Neutrophil (primary cell): Measurements from ENCODE around the gene GPN1.

Experiments
- H3K27ac ChIP-seq: fragments of 200-600 bp; sonication (generic); 2 replicates; pipeline ENCODE4 v1.5.1; 2016; ENCODE audit warnings: mild to moderate bottlenecking, moderate library complexity
- H3K27me3 ChIP-seq: fragments of 200-600 bp; sonication (generic); 2 replicates; pipeline ENCODE4 v1.6.0; 2016; ENCODE audit warnings: mild to moderate bottlenecking
- H3K36me3 ChIP-seq: fragments of 200-600 bp; sonication (generic); 2 replicates; pipeline ENCODE4 v1.5.1; 2017
- H3K4me1 ChIP-seq, 2 experiments: fragments of 200-600 bp in 1 of 2; sonication (generic) in 1 of 2; 1 replicate in 1 of 2; 2 replicates in 1 of 2; pipeline versions ENCODE4 v1.5.1 to v1.6.1; 2013 to 2016; ENCODE audit warnings: low read depth in 1 of 2, low read length in 1 of 2, mild to moderate bottlenecking in 1 of 2, moderate library complexity in 1 of 2; ENCODE audit not compliant: control insufficient read depth in 1 of 2, insufficient read depth in 1 of 2
- H3K4me3 ChIP-seq, 2 experiments: fragments of 200-600 bp in 1 of 2; sonication (generic) in 1 of 2; 1 replicate in 1 of 2; 2 replicates in 1 of 2; pipeline ENCODE4 v1.5.1; 2013 to 2016; ENCODE audit warnings: low read depth in 1 of 2, low read length in 1 of 2, mild to moderate bottlenecking in 1 of 2, moderate library complexity in 1 of 2
- H3K9me3 ChIP-seq: fragments of 200-600 bp; sonication (generic); 2 replicates; pipeline ENCODE4 v1.5.1; 2016
- TF ChIP-seq, protein P1 (sequence below): fragments of 200-600 bp; sonication (generic); IDR thresholded peaks from 2 replicates; pipeline ENCODE4 v1.5.1; 2016; ENCODE audit warnings: antibody characterized with exemption

GPN1 gene

DNA sequence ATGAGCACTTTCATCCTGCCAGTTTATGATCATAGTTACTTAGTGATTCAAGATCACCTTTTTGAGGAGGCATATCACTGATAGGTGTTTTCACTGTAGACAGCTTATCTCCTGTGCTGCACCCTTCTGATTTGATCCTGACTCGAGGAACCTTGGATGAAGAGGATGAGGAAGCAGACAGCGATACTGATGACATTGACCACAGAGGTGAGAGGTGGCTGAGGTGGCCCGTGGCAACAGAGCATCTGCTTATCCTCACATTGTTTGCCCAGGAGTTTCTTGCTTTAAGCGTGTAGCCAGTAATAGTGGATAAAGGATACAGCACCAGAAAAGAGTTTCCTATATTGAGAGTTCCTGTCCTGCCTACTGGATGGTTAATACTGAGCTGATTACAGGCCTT lies 18.9 kb downstream of the GPN1 start:
- Histone ChIP-seq H3K4me1 (no peaks in the 10 kb centered on the region), H3K36me3 (peaks cover 68% of the 10 kb centered on the region), H3K4me3 (no peak overlapping the region), H3K27ac (no peak overlapping the region), H3K9me3 (no peaks in the 10 kb centered on the region), H3K27me3 (no peaks in the 10 kb centered on the region)
- TF ChIP-seq, protein P1, sequence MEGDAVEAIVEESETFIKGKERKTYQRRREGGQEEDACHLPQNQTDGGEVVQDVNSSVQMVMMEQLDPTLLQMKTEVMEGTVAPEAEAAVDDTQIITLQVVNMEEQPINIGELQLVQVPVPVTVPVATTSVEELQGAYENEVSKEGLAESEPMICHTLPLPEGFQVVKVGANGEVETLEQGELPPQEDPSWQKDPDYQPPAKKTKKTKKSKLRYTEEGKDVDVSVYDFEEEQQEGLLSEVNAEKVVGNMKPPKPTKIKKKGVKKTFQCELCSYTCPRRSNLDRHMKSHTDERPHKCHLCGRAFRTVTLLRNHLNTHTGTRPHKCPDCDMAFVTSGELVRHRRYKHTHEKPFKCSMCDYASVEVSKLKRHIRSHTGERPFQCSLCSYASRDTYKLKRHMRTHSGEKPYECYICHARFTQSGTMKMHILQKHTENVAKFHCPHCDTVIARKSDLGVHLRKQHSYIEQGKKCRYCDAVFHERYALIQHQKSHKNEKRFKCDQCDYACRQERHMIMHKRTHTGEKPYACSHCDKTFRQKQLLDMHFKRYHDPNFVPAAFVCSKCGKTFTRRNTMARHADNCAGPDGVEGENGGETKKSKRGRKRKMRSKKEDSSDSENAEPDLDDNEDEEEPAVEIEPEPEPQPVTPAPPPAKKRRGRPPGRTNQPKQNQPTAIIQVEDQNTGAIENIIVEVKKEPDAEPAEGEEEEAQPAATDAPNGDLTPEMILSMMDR: no peak

DNA sequence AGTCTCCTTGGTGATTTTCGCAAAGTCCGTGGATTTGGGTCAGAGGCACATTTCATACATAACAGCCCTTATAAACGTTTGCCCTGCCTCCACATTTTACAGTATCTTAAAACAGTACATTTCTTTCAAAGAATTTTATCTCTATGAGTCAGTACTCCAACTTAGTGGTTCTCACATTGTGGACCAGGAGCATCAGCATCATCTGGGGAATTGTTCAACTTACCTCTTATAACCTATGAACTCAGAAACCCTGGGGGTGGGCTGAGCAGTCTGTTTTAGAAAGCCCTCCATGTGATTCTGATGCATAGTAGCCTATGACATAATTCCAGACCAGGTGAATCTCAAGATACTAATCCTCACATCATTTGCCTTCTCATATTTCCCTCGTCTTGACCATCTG lies 22.2 kb downstream of the GPN1 start:
- Histone ChIP-seq H3K4me1 (no peaks in the 10 kb centered on the region), H3K27ac (no peak overlapping the region), H3K9me3 (no peaks in the 10 kb centered on the region), H3K4me3 (no peak overlapping the region), H3K27me3 (no peaks in the 10 kb centered on the region), H3K36me3 (peaks cover 84% of the 10 kb centered on the region)
- TF ChIP-seq, protein P1: no peak

DNA sequence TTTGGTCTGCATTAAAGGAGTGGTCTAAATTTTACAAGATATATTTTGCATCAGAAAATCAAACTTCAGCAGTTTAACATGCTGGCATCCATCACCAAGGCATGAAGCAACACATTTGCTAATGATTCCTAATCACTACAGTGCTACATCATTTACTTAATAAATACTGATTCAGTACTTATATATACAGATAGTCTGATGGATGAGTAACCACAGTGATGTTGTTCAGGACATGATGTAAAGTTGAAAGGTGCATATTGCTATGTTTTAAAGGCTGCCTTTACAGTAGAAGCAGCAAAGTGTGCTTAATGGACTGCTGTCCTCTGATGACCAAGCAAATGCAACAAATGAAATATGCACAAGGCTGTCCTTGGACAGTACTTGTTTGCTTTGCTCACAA lies 23.5 kb downstream of the GPN1 start:
- Histone ChIP-seq H3K9me3 (no peaks in the 10 kb centered on the region), H3K4me3 (no peak overlapping the region), H3K4me1 (no peaks in the 10 kb centered on the region), H3K27me3 (no peaks in the 10 kb centered on the region), H3K27ac (no peak overlapping the region), H3K36me3 (peaks cover 97% of the 10 kb centered on the region)
- TF ChIP-seq, protein P1: no peak

DNA sequence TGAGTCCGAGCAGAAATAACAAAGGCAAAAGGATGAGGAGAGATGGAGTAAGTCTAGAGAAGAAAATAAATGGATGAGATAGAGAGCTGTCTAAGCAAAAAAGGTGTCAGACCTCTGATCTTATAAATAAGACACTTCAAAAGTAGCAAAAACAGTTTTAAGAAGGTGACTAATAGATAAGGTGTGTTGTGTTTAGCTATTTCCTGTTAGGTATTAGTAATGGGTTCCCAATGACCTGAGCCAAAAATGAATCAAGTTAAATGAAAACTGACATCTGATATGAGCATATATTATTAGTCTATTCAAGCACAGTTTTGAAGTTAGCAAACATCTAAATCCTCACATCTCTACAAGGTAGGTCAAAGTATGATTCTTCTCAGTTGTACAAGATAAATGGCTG lies 23.9 kb downstream of the GPN1 start:
- no peaks in the 10 kb centered on the region for H3K4me1 ChIP-seq
- H3K27ac ChIP-seq: no peak overlapping the region
- TF ChIP-seq, protein P1: no peak
- H3K4me3 ChIP-seq: no peak overlapping the region
- H3K9me3 ChIP-seq: no peaks in the 10 kb centered on the region
- no peaks in the 10 kb centered on the region for H3K27me3 ChIP-seq
- H3K36me3 ChIP-seq: peaks cover 98% of the 10 kb centered on the region

DNA sequence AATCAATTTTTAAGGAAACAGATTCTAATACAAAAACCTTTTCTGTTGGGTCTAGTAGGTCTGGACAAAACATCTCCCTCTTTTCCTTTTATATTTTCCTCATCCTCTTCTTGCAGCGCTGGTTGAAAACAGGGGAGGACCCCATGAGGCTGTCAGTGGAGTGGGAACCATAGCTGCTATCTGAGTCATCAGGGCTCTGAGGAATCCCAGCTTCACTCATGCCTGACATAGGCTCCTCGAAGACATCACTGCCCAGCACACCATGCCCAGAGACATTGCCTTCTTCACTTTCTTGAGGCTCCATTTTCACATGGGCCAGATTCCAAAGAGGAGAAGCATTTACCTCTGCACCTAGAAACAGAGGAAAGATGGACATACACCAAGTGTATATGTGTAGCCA lies 24.5 kb downstream of the GPN1 start:
- H3K4me3 ChIP-seq: no peak overlapping the region
- H3K4me1 ChIP-seq: no peaks in the 10 kb centered on the region
- no peak overlapping the region for H3K27ac ChIP-seq
- H3K9me3 ChIP-seq: no peaks in the 10 kb centered on the region
- TF ChIP-seq, protein P1: no peak
- H3K36me3 ChIP-seq: peaks cover 93% of the 10 kb centered on the region
- H3K27me3 ChIP-seq: no peaks in the 10 kb centered on the region
